Activated effector memory CD4-positive, alpha-beta T cell treated with Interleukin-2 at 50 U/mL for 16 hours (primary cell): ENCODE results near the gene ACACB.
"Not testable (repeated sequence)": the region's sequence is repeated elsewhere in the genome, so short reads cannot be mapped to it uniquely, and the experiment has no call there.

Source experiments
- DNase-seq: peaks from one replicate; pipeline ENCODE4 v3.0.0-alpha.2; 2020

Gene ACACB

GRCh38 chr12:109144224-109144623 is 27.8 kb downstream of the ACACB start:
- DNase-seq = no peak

GRCh38 chr12:109147126-109147525 is 30.7 kb downstream of the ACACB start:
- DNase-seq = not testable (repeated sequence)

- DNase-seq = no peak
These were observed 31.6 kb downstream of the ACACB start for GRCh38 chr12:109147954-109148353.

- no peak for DNase-seq
These were observed 33.8 kb downstream of the ACACB start for GRCh38 chr12:109150124-109150640.

- no peak for DNase-seq
These were observed 35.1 kb downstream of the ACACB start for GRCh38 chr12:109151457-109151856.

GRCh38 chr12:109153821-109154441 is 37.5 kb downstream of the ACACB start:
- DNase-seq = no peak

GRCh38 chr12:109154451-109155438 is 38.4 kb downstream of the ACACB start:
- peak; percentile 76 for DNase-seq

GRCh38 chr12:109156036-109156435 is 39.6 kb downstream of the ACACB start:
- DNase-seq = no peak

- DNase-seq = no peak
These were observed 40.2 kb downstream of the ACACB start for GRCh38 chr12:109156586-109156985.

GRCh38 chr12:109157986-109158385 is 41.6 kb downstream of the ACACB start:
- no peak for DNase-seq

GRCh38 chr12:109160433-109160832 is 44.0 kb downstream of the ACACB start:
- DNase-seq = no peak

GRCh38 chr12:109160873-109161272 is 44.5 kb downstream of the ACACB start:
- no peak for DNase-seq

GRCh38 chr12:109162551-109162950 is 46.2 kb downstream of the ACACB start:
- no peak for DNase-seq

- DNase-seq = no peak
These were observed 46.8 kb downstream of the ACACB start for GRCh38 chr12:109163167-109163566.

- no peak for DNase-seq
These were observed 49.2 kb downstream of the ACACB start for GRCh38 chr12:109165599-109165998.

- no peak for DNase-seq
These were observed 50.0 kb downstream of the ACACB start for GRCh38 chr12:109166371-109166770.

GRCh38 chr12:109167781-109168180 is 51.4 kb downstream of the ACACB start:
- no peak for DNase-seq

- no peak for DNase-seq
These were observed 52.9 kb downstream of the ACACB start for GRCh38 chr12:109169262-109169661.

GRCh38 chr12:109169686-109170085 is 53.3 kb downstream of the ACACB start:
- DNase-seq = no peak

- DNase-seq = no peak
These were observed 53.9 kb downstream of the ACACB start for GRCh38 chr12:109170324-109170723.

- DNase-seq = not testable (repeated sequence)
These were observed 56.4 kb downstream of the ACACB start for GRCh38 chr12:109172787-109173186.

GRCh38 chr12:109173443-109174240 is 57.3 kb downstream of the ACACB start:
- no peak for DNase-seq

- no peak for DNase-seq
These were observed 58.1 kb downstream of the ACACB start for GRCh38 chr12:109174468-109174867.
